Measurements from ENCODE around the gene AP2A2.

AP2A2 gene

DNA sequence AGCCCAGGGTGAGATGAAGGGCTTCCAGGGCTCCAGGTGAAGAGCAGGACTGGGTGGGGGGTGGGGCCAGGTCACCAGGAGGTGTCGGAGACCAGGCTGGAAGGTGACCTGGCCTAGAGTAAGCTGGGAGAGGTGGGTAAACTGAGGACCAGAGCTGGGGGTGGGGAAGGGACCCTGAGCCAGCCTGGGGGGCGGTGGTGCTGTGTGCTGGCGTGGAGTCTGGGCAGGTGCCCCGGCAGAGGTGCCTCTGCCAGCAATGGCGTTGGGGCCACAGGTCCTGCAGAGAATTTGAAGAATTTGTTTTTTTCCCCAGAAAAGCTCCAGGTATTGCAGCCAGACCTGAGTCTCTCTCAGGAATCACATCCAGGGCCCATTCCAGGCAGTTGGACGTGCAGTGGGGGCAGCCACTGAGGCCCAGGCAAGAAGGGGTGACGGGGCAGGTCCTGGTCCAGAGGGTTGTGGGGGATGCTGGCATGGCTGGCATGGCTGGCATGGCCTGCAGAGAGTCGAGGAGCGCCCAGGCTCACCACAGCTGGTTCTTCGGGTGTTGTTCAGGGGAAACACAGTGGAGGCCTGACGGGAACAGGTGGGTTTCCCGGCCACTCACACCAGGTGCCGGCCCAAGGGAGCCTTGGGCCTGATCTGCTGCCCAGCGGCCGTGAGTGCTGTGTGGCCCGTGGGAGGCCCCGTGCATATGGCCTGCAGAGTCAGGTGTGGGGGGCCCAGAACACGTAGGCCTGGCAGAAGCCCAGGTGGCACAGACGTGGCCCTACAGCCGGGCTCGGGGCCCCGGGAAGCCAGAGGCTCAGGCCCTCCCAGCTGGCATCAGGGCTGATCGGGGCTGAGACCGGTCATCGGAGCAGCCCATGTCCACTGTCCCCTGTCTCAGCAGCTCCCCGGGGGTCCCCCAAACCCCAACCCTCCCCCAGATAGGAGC is 117.2 kb downstream of the AP2A2 start:
- DNase-seq (ENCODE audit: low read depth): no peak

DNA sequence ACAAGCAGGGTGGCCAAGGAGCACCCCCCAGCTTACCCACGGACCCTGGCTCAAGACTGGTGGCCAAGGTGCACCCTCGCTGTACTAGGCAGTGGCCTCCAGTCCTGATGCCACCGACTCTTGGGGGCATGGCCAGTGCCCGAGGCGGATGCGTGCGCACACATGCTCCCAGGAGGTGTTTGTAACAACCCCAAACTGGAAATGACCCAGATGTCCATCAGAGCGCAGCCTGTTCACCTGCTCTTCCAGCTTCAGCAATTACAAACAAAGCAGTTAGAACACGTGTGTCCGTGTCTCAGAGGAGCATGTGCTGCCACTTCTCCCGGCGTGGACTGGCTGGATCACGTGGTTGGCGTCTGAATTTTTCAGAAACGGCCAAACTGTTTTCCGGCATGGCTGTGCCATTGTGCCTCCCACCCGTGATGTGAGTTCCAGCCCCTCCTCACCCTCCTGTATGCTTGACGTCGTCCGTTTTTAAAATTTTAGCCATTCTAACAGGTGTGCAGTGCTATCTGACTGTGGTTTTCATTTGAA is 118.0 kb downstream of the AP2A2 start:
- no peak for DNase-seq (ENCODE audit: low read depth)

DNA sequence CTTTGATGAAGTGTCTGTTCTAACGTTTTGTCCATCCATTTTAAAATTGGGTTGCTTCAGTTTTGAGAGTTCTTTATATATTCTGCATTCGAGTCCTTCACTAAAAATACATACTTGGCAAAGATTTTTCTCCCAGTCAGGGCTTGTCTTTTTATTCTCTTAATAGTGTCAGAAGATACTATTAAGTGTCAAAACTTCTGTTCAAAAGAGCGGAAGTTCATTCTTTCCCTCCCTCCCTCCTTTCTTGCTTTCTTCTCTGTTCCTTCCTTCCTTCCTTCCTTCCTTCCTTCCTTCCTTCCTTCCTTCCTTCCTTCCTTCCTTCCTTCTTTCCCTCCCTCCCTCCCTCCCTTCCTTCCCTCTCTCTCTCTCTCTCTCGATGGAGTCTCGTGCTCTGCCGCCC is 118.5 kb downstream of the AP2A2 start:
- no peak for DNase-seq (ENCODE audit: low read depth)

DNA sequence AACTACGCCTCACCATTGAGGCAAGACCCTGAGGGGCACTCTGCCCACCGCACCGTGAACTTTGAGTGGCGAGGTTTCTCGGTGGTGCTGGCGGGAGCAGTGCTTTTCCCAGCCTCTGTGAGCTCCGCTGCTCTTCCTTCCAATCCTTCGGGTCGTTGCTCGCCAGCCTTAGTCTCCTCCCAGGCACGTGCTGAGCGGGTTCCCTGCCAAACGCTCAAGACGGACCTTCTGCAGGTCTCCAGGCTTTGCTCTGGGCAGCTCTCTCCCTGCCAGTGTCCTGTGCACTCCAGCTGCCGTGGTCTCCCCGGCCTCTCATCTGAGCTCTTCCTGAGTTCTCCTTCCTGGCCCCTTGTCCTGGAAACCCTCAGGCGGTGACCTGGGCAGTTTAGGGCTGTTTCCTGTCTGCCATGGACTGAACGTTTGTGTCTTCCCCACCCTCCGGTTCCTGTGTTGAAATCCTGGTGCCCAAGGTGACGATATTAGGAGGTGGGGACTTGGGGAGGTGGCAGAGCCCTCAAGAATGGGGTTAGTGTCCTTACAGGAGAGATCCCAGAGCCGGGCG is 122.0 kb downstream of the AP2A2 start:
- DNase-seq (ENCODE audit: low read depth): no peak

DNA sequence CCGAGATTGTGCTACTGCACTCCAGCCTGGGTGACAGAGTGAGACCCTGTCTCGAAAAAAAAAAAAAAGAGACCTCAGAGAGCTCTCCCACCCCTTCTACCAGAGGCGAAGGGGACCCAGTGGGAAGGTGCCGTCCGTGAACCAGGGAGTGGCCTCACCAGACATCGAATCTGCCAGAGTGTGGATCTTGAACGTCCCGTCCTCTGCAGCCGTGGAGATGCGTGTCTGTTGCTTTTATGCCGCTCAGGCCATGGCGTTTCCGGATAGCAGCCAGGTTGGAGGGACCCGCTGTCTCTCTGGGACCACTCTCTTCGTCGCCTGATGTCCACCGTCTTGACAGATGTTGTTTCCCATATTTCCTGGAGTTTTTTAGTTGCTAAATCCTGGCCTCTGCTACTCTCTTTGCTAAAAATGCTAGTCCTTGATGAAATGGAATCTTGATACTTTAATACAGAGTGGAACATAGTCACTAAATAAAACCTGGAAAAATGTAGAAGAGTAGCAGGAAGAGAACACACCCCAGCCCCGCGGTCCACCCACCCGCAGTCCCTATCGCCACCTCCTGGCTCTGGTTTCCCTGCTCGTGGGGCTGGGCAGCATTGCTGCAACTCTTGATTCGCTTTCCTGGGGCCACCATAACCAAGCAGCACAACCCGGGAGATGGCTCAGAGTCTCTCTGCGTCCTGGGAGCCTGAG is 122.9 kb downstream of the AP2A2 start:
- no peak for DNase-seq (ENCODE audit: low read depth)

DNA sequence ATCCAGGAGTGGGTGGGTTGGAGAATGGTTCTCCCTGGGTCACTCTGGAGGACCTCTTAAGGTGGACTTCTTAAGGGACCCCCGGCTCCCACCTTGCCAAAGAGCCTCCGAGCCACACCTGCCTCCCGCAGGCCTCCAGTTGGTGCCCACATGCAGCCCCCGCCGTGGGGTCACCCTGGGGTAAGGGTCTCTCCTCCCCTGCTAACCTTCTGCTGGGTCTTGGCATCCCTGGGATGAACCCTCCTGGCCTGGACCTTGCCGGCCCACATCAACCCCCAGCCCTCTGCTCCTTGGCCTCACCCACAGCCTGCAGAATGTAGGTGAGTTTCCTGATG is 123.4 kb downstream of the AP2A2 start:
- no peak for DNase-seq (ENCODE audit: low read depth)

DNA sequence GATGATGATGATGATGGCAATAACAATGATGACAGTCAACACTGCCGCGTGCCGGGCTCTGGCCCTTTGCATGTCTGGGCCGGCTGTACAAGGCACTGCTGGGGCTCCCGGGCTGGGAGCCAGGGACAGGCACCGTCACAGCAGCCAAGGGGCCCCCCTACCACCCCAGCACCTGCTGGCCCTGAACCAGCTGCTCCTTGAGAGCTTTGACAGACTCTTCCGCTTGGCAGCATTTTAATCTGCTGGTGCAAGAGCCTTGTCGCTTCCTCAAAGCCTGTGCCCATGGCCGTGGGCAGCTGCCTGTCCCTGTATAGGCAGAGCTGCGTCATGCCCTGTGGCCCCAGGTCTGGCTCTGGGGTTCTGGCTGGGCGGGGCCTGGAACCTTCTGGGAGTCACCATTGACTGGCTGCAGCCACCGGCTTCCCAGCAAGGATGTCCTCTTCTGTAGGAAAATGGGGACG is 123.8 kb downstream of the AP2A2 start:
- no peak for DNase-seq (ENCODE audit: low read depth)

DNA sequence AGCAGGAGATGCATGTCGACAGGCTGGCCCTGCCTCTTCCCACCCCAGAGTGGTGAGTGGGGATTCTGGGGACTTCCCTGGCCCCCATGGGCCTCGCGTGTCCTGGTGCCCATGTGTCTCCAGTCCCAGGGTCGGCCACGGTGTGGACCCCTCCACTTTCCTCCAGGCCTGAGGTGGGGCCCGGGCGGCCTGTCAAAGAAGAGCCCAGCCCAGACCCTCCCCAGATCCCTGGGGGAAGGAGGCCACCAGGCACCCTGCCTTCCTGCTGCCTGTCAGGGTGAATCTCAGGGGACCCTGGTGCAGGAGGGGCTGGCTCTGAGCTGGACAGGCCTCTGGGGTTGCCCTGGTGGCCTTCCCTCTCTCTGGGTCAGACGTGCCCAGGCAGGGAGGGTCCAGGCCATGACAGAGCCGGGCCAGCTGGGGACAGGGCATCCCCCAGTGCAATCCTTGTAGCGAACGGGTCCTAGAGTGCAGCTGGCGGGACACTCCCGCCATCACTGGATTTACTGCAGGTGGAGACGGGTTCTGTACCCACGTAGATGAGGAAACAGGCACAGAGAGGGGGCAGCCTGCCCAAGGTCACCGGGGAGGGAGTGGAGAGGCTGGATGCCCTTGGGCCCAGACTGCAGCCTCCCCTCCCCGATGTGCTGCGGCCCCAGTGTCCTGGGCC is 124.4 kb downstream of the AP2A2 start:
- DNase-seq (ENCODE audit: low read depth): no peak

DNA sequence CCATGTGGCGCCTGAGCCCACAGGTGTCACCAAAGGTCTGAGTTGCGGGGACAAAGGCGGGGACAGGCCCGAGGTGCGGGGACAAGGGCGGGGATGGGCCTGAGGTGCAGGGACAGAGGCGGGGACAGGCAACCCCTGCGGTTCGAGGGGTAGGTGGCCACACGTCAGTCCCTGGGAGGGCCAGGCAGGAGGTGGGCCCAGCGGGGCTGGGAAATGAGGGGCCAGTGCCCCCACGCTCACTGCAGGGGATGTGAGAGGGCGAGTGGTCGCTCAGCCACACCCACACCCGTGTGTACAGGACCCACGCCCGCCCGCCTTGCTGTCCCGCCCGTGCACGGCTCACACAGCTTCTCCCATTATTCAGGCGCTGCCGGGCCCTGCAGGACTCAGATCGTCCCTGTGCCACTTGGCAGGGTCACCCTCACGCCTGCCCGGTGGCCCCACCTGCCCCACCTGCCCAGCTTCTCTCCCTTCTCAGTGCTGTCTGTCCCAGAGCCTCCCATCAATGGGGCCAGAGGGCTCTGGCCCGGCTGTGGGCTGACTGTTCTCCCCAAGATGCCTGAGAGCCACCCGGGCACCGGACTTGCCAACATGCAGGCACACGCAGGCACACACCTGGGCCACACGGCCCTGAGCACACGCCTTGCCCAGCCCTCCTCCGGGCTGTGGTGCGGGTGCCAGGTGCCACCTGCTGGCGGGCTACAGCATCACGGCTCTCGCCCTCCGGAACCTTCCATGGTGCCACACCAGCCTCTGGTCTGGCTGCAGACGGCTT is 125.1 kb downstream of the AP2A2 start:
- peak; percentile 36 for DNase-seq (ENCODE audit: low read depth)

DNA sequence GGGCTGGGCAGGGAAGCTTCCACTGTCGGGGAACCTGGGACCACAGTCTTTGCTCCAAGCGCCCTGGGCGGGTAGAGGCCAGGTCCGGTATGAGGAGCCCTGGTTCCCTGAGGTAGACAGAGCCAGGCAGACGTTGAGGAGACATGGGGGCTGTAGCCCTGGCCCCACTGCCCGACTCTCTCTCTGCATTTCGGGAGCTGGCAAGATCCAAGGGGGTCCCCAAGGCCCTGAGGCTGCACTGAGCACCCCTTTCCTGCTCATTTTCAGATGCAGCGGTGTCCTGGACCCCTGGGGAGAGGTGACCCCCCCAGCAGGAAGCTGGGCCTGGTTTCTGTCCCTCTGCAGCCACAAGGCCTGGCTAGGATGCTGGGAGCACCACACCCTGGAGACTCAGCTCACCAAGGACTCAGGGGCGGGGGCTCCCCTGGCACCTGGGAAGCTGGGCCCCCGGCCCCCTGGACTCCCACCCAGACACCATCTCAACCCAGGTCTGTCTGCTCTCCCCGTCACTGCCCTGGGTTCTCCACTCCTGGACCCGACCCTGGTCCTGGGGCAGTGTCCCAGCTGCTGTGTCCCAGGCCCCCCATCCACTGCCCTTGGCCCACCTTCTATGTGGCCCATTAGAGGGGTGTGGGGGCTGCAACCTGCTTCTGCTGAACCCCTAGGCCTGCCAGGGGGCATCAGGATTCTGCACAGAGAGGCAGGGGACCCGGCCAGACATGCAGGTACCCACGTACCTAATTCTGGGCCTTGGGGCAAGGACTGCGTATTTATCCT is 125.9 kb downstream of the AP2A2 start:
- no peak for DNase-seq (ENCODE audit: low read depth)

DNA sequence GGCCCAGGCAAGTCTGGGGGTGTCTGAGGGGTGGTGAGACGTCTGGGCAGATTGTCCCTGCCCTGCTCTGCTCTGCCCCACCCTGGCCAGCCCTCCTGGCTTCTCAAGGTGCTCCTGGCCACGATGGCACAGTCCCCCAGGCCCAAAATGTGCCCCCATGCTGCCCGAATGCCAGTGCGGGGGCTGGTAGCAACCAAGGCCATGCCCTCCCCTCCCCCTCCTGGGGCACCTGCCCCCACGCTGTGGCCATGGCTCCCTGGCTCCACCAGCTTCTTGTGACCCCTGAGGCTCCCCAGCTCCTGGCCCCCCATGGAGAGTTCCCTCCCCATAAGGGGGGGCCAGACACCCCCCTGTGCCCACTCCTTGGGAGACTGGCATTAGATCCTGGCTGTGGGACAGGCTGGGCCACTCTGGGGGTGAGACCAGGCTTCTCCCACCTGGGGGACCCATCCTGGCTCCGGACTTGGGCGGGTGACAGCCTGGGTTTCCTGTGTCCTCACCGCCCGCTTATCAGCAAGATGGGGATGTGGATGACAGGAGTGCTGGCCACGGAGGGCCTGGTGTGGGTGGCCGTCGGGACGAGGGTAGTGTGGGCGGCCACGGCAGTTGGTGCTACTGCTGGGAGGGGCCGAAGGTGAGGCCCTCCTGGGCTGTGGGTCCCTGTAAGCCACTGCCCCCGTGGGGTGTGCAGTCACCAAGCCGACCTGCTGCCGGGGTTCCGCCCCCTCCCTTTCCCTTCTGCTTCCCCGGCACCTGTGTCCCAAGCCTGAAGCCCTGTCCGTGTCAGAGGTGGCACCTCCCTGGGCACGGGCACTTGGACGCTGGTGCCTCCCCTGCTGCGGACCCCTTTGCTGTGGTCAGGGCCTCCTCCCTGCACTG is 126.7 kb downstream of the AP2A2 start:
- DNase-seq (ENCODE audit: low read depth): no peak

DNA sequence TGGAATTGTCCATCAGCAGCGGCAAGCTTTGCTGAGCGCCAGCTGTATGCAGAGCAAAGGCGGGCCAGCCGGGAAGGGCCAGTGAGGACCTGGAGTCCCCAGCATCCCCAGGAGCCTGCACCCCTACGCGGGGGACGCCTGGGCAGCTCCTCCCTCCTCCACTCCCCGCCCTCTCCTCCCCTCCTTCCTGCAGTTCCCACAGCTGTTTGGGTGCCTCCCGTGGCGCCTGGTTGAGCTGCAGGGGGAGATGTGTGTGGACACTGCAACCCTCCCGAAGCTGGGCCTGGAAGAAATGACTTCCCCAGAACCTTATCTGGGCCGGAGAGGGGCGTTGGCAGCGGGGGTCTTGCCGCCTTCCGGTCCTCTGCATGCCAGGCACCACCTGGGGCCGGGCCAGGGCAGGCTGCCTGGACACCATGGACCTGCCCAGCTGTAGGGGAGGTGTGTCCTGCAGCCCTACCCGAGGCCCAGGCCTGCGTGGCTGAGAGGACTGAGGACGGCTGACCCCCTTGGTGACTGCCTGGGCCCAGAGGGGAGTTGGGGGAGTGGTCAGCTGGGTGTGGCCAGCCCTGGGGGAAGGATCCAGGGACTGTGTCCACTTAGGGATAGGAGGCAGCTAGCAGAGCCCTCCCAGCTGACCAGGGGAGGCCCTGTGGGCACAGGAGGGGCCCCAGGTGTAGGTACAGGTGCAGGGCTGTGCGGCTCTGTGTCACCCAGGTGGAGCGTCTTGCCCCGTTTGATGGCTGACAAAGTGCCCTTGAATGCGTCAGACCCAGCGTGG is 127.6 kb downstream of the AP2A2 start:
- no peak for DNase-seq (ENCODE audit: low read depth)

DNA sequence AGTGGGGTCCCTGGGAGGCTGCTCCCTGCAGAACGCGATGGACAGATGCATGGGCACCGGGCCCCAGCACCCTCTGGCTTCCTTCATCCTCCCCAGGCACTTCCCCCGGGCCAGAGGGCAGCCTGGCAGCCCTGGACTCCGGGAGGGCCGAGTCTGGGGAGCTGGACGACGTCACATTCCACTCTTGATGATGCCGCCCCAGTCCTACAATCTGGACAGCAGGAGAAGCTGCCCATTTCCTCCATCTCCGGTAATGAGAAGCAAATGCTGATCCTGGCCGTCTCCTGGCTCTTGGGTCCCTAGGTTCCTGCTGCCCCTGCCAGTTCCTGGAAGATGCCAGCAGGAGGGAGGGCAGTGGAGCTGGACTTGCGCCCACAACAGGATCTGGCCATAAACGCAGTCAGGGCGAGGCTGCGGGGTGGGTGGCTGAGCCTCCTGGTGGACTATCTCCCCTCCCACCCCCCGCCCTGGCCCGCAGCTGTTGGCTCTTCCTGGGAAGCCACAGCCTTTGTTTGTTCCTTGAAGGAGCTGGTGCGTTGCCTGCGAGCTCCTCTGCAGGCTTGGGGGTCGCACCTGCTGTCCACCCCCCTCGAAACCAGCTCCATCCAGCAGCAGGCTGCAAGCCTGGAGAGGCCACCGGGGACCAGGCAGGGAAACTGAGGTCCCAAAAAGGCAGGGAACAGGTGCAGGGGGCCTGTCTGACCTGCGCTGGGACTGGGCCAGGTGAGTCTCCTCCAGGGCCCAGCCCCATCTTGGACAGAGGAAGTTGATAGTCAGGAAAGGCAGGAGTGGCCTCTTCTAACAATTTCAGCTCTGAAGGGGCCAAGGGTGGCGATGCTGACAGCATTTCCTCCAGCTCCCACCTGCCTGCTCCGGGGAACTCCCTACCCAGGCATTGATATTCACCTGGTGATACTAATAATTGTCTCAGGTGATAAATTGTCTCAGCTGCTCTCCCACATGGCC is 128.8 kb downstream of the AP2A2 start:
- DNase-seq (ENCODE audit: low read depth): no peak

DNA sequence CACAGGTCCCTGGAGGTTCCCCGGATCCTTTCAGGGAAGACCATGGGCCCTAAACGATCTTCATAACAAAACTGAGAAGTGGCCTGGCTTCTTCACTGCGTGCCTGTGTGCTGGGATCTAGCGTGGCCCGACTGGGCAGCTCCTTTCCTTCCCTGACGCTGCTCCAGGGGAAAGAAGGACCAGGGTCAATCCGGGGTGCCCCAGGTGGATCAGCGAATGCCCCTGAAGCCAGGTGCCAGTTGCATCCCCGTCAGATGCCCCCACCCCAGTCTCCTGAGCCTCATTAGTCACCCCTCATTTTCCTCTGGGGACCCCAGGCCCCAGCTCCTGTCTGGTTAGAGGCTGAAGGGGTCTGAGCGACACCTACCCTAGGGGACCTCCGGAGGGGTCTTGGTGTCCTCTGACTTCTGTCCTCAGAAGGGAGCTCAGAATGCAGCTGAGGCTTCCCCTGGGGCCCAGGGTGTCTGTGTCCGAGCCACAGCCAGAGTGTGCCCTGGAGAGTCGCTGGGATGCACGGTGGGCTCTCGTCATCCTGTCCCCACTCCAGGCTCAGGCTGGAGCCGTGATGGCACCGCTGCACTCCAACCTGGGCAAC is 129.5 kb downstream of the AP2A2 start:
- no peak for DNase-seq (ENCODE audit: low read depth)

DNA sequence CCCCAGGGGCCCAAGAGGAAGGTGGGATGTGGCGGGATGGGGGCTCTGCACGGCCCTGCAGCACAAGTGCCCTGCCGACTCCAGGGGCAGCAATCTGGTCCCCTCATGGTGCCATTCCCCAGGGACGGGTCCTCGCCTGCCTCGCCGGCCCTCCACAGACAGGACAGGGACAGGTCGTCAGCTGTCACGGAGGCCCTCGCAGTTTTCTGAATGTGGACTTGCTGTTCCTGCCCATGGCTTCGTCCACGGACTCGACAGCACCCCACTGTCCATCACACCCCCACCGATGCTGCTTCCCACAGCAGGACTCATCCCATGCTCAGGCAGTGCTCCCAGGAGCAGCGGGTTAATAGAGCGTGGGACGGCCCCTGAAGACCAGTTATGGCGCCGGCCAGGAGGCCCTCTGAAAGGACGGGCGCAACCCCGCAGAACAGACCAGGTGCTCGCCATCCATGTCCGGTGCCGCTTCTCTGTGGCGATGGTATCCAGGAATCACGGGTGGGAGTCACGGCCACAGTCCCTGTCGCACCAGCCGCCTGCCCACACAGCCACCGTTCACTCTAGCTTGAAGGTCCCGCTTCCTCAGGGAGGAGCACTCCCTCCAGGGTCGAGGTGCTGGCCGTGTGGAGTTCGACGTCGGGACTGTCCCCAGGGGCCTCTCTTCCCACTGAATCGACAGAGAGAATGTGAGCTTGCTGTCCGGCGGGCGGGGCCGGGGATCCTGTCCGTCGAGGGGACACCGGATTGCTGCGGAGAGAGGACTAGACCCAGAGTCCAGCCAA is 130.5 kb downstream of the AP2A2 start:
- no peak for DNase-seq (ENCODE audit: low read depth)

DNA sequence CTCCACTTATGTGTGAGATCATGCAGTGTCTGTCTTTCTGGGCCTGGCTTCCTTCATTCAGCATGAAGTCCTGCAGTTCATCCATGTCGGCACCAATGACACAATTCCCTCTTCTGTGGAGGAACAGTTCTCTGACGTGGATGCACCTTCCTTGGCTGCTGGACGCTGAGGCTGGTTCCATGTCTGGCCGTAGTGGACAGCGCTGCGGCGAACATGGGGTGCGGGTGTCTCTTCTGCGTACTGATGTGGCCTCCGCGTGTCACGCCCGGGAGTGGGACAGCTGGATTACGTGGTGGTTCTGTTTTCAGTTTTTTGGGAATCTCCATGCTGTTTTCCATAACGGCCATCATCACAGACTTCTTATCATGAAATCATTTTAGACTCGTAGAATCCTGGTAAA is 132.1 kb downstream of the AP2A2 start:
- DNase-seq (ENCODE audit: low read depth): no peak

All from amniotic epithelial cell (primary cell).